Aorta (tissue), 5 donors: Measurements from ENCODE around the gene POLE. TPM values are rescaled to one million over a fixed set of nuclear protein-coding genes. Genes with fewer than 3 reads are reported as not detected.

Experiments
- ATAC-seq: fragments of 200-7000 bp; cut with Tn5 transposase; one replicate; pipeline ENCODE4 v1.9.1; 2022; ENCODE audit warnings: moderate library complexity; ENCODE audit not compliant: low FRiP score
- DNase-seq, 2 donors: peaks; one replicate each; pipeline ENCODE4 v3.0.0-alpha.2; 2020
- H3K27ac ChIP-seq, 2 donors: one replicate each; pipeline ENCODE4 v1.5.1; 2013; ENCODE audit warnings: low read length in 2 of 2, mild to moderate bottlenecking in 2 of 2, moderate library complexity in 2 of 2, control low read depth in 1 of 2, inconsistent platforms in 1 of 2, low read depth in 1 of 2
- H3K27me3 ChIP-seq, 2 donors: one replicate each; pipeline ENCODE4 v1.6.1; 2013; ENCODE audit warnings: control low read depth in 1 of 2, low read length in 1 of 2, mild to moderate bottlenecking in 1 of 2, moderate library complexity in 1 of 2; ENCODE audit not compliant: insufficient read depth in 2 of 2, control insufficient read depth in 1 of 2
- H3K36me3 ChIP-seq, 2 donors: one replicate each; pipeline ENCODE4 v1.6.1; 2013; ENCODE audit warnings: control low read depth in 1 of 2, low read length in 1 of 2, mild to moderate bottlenecking in 1 of 2; ENCODE audit not compliant: insufficient read depth in 2 of 2, control insufficient read depth in 1 of 2
- H3K4me1 ChIP-seq, 2 donors: one replicate each; pipeline ENCODE4 v1.6.1; 2013; ENCODE audit warnings: low read length in 2 of 2, control low read depth in 1 of 2, mild to moderate bottlenecking in 1 of 2, moderate library complexity in 1 of 2; ENCODE audit not compliant: insufficient read depth in 2 of 2, control insufficient read depth in 1 of 2
- H3K4me3 ChIP-seq, 2 donors: one replicate each; pipeline ENCODE4 v1.5.1; 2013; ENCODE audit warnings: low read length in 2 of 2, control low read depth in 1 of 2, mild to moderate bottlenecking in 1 of 2
- H3K9me3 ChIP-seq: one replicate; pipeline ENCODE4 v1.6.1; 2013; ENCODE audit warnings: mild to moderate bottlenecking, low read length; ENCODE audit not compliant: control insufficient read depth
- WGBS, 2 donors: extraction: QIAGEN DNeasy Blood & Tissue Kit; methylation state at CpG; one replicate each; pipeline ENCODE4 v1.1.7; 2013; 5-methylcytosine and 5-hydroxymethylcytosine counted together
- intact Hi-C, 2 donors: fragments of 100-400 bp; cut with DNase I; formaldehyde crosslinking; loops; one replicate each; pipeline versions ENCODE4 v1.14.2 to v1.15.0; 2022
- polyA plus RNA-seq, 2 donors: library from polyadenylated mRNA; stranded (reverse); fragments of 200-250 nt; gene quantifications; one replicate each; pipeline ENCODE4 v1.2.3, GENCODE V29; 2013
- total RNA-seq, 2 donors: library from RNA; stranded (reverse); fragmentation: NEBNext Ultra II Directional; extraction: Animal tissue kit (Norgen Biotek cat#: 25700); gene quantifications; one replicate each; pipeline ENCODE4 v1.2.1, GENCODE V29; 2021
- donor health status: healthy with polysubstance abuse.
- donor health status: Bipolar disorder and iron deficiency.
- donor health status: DM: no; HTN: no; CAD: no.
- donor health status: DM: no; HTN: no; CAD: no.
- donor health status: DM: yes; HTN: yes; CAD: no.

Gene POLE
- total and polyA plus RNA-seq, 4 donors = 7.5 to 46.8 (median 37.2) TPM

DNA sequence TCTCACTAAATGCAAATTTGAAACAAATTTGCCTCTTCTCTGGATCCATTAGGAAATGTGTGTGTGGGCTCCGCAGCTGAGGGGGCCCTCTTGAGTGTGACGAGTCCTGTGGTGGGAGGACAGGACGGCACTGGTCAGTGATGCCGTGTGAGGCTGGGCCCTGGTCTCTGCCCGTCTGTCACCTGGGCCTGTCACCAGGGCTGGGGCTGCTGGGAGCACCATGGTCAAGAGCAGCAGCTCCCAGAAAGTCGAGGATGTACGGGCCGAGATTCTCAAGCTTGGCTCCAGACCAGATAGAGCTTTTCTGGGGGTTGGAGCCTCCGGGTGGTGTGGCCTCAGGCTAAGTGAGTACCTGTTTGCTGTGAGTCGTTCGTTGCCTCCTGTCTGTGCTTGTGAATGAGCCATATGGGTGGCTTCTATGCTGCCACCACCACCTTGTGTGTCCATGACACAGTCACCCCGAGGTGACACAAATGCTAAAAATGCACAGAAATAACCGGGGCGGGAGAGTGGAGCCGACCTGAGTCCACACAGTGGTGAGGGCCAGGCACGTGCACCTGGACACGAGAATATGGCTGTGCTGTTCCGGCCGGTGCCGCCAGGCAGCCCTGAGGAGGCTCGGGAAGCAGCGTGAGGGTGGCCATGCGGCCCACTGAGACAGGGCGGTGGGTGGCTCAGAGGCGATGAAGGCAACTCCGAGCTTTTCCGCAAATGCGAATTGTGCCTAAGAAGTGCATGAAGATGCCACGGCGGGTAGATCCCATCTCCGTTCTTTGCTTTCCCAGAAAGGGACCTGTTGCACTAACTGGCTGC, 32.2 kb upstream of the POLE start:
- H3K27me3 ChIP-seq = no peaks in the 10 kb centered on the region
- ATAC-seq (no peak), DNase-seq (no peak)
- H3K9me3 ChIP-seq = no peaks in the 10 kb centered on the region
- WGBS, 2 donors = 88 to 93% methylated on average over 31 of the region's 31 CpGs
- H3K27ac ChIP-seq = no peak overlapping the region
- no peak overlapping the region for H3K4me3 ChIP-seq
- H3K4me1 ChIP-seq = no peaks in the 10 kb centered on the region
- intact Hi-C loops = no loop called here
- peaks cover 0 to 7% of the 10 kb centered on the region in 2 donors for H3K36me3 ChIP-seq

DNA sequence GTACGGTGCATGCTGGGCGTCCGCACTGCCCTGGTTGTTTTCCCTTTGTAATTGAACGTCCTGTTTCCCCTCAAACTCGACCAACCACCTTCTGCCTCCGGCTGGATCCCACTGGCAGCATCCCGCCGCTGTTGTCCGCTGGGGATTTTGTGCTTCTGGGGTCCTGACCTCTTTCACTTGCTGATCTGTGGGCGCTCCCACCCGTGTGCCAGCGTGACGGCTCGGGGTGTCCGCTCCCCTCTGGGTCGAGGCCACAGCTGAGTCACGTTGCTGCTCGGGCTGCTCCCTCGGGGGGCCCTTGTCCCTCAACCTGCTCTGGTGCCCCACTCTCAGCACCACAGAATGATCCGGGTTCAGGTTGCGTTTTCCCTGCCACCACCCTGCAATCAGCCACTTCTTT, 31.5 kb upstream of the POLE start:
- H3K4me3 ChIP-seq = no peak overlapping the region
- no peaks in the 10 kb centered on the region for H3K27me3 ChIP-seq
- DNase-seq (no peak), ATAC-seq (no peak)
- 88 to 91% methylated on average over 20 to 21 of the region's 21 CpGs for WGBS, 2 donors
- no peaks in the 10 kb centered on the region for H3K4me1 ChIP-seq
- H3K27ac ChIP-seq = no peak overlapping the region
- intact Hi-C loops = no loop called here
- no peaks in the 10 kb centered on the region for H3K9me3 ChIP-seq
- H3K36me3 ChIP-seq = peaks cover 0 to 7% of the 10 kb centered on the region in 2 donors

DNA sequence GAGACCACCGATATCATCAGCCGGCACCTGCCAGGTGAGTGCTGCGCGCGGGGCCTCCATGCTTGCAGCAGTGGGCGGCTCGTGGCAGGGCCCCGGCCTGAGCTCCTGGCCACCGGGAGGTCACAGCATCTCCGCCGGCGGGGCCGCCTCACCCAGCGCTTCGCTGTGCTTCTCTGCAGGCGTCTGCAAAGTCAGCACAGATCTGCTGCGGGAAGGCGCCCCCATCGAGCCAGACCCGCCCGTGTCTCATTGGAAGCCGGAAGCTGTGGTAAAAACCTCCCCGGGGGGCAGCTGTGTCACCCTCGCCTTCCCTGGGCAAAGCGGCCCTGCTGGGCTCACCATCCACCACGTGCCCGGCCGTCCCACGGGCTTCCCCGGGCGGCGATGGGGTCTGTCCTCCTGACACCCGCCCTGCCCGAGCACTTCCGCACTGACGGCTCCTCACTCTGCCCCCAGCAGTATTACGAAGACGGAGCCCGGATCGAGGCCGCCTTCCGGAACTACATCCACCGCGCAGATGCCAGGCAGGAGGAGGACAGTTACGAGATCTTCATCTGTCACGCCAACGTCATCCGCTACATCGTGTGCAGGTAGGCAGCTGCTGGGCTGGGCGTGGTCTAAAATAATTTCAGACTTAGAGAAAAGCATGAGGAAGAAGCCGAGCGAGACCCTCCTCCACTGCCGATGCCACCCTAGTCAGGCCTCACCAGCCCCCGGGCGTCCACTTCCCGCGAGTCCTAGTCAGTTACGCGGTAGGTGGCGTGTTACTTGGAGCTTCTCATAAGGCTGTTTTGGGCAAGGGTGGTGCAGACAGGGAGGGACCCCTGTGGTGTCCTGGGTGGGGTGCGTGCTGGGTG, 30.6 kb upstream of the POLE start:
- Histone ChIP-seq H3K4me1 (no peaks in the 10 kb centered on the region), H3K4me3 (no peak overlapping the region), H3K9me3 (no peaks in the 10 kb centered on the region), H3K27ac (no peak overlapping the region), H3K36me3 (peaks cover 0 to 2% of the 10 kb centered on the region in 2 donors), H3K27me3 (no peaks in the 10 kb centered on the region)
- WGBS, 2 donors = 94 to 95% methylated on average over 61 of the region's 61 CpGs
- intact Hi-C loops = no loop called here
- no peak for DNase-seq
- peak; percentile 30 for ATAC-seq

DNA sequence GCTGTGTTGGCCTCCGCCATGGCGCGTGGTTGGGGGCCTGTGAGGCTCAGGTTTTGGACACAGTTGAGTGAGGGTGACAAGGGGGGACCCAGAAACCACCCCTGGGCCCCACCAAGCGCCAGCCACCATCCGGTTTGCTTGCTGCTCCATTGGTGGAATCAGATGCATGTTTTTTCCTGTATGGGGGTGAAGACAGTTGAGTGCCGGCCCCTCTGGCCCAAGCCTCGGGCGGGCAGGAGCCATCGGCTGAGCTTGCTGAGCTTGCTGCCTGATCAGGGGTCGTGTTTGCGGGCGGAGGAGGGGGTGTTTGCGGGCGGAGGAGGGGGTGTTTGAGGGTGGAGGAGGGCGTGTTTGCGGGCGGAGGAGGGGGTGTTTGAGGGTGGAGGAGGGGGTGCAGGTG, 29.9 kb upstream of the POLE start:
- peaks cover 0 to 2% of the 10 kb centered on the region in 2 donors for H3K36me3 ChIP-seq
- H3K27me3 ChIP-seq = no peaks in the 10 kb centered on the region
- peak in 1 of 2 donors; percentile 57 for DNase-seq
- H3K9me3 ChIP-seq = no peaks in the 10 kb centered on the region
- H3K4me3 ChIP-seq = no peak overlapping the region
- H3K27ac ChIP-seq = no peak overlapping the region
- WGBS, 2 donors = 83 to 89% methylated on average over 17 of the region's 17 CpGs
- H3K4me1 ChIP-seq = no peaks in the 10 kb centered on the region
- ATAC-seq = peak; percentile 5
- intact Hi-C loops = no loop called here

DNA sequence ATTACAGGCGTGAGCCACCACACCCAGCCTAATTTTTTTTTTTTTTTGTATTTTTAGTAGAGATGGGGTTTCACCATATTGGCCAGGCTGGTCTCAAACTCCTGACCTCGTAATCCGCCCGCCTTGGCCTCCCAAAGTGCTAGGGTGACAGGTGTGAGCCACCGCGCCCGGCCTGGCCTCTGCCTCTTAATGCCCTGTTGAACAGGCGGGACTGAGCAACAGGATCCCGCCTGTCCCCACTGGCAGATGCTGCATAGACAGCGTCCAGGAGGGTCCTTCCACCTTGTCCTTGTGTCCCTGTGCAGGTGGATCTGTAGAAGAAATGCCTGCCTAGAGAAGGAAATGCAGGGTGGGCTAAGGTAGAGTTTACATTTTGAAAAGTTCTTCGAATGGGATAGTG, 29.2 kb upstream of the POLE start:
- DNase-seq = peak in 1 of 2 donors; percentile 68
- ATAC-seq = no peak
- Histone ChIP-seq H3K9me3 (no peaks in the 10 kb centered on the region), H3K27me3 (no peaks in the 10 kb centered on the region), H3K4me1 (no peaks in the 10 kb centered on the region), H3K36me3 (peaks cover 0 to 2% of the 10 kb centered on the region in 2 donors), H3K27ac (no peak overlapping the region), H3K4me3 (no peak overlapping the region)
- intact Hi-C loops = no loop called here
- 80 to 90% methylated on average over 8 to 11 of the region's 11 CpGs for WGBS, 2 donors

DNA sequence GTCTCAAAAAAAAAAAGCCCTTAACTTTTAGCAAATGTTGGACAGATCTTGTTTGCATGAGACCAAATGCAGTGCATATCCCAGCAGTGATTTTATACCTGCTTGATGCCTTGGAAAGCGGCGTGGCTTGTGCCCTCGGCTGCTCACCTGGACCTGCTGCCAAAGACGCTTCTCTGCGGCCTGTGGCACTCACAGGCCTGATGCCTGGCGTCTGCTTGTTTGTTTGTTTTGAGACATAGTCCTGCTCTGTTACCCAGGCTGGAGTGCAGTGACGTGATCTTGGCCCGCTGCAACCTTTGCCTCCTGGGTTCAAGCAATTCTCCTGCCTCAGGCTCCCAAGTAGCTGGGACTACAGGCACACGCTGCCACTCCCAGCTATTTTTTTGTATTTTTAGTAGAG, 28.7 kb upstream of the POLE start:
- no peak overlapping the region for H3K4me3 ChIP-seq
- peaks cover 0 to 2% of the 10 kb centered on the region in 2 donors for H3K36me3 ChIP-seq
- H3K27ac ChIP-seq = no peak overlapping the region
- H3K9me3 ChIP-seq = no peaks in the 10 kb centered on the region
- DNase-seq (peak in 1 of 2 donors; percentile 41), ATAC-seq (no peak)
- WGBS, 2 donors = 78 to 88% methylated on average over 9 of the region's 9 CpGs
- no peaks in the 10 kb centered on the region for H3K27me3 ChIP-seq
- intact Hi-C loops = no loop called here
- H3K4me1 ChIP-seq = no peaks in the 10 kb centered on the region

DNA sequence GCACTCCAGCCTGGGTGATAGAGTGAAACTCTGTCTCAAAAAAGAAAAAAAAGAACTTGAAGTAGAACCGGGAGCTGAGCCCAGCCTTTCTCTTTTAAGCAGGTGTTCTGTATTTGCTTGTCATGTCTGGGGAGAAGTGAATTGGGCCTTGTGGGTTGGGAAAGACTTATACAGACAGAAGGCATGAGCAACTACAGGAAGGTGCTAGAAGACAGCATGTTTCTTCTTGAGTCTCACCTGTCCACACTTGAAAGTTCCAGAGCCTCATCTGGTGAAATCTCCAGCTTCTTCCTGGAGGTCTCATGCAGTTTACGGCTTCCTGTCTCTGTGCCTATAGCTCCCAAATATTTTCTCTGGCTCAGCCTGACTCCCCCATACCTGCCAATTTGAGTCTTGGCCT, 26.0 kb upstream of the POLE start:
- Histone ChIP-seq H3K4me1 (no peaks in the 10 kb centered on the region), H3K9me3 (no peaks in the 10 kb centered on the region)

DNA sequence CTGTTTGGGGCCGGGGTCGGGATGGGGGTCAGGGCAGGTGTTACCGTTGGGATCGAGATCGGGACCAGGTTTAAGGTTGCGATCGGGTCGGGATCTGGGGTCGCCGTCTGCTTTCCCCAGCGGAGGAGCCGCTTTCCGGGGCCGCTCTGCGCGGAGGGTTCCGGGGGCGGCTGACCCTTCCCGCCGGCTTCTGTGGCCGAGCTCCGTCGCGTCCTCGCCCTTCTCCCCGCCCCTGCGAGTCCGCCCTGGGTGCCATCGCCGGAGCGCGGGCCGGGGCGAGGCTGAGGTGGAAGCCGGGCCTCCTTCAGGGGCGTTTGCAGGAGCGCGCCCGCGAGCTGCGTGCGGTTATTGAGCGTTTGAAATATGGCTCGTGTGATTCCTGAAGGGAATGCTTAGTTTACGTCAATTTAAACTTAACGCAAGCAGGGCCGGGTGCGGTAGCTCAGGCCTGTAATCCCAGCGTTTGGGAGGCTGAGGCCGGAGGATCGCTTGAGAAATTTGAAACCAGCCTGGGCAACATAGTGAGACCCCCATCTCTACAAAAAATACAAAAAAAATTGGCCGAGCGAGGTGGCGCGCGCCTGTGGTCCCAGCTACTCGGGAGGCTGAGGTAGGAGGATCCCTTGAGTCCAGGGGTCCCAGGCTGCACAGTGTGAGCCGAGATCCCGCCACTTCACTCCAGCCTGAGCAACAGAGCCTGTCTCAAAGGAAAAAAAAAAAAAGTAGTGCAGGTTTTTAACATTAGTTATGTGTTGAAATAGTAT, 24.1 kb upstream of the POLE start:
- no peaks in the 10 kb centered on the region for H3K4me1 ChIP-seq
- peaks cover 0 to 2% of the 10 kb centered on the region in 2 donors for H3K36me3 ChIP-seq
- no peaks in the 10 kb centered on the region for H3K27me3 ChIP-seq
- no peak overlapping the region for H3K27ac ChIP-seq
- no peaks in the 10 kb centered on the region for H3K9me3 ChIP-seq
- 8 to 9% methylated on average over 58 to 59 of the region's 59 CpGs for WGBS, 2 donors
- DNase-seq (peak in 1 of 2 donors; percentile 79), ATAC-seq (no peak)
- intact Hi-C loops = loop anchor here in 1 of 2 donors (2.0 kb wide), 2 partner anchors 24 to 50 kb away; partner anchors contain the start of genes ANKLE2, POLE and PXMP2
- peak overlapping the region; percentile 88 to 92 for H3K4me3 ChIP-seq

More for the DNA sequence above, 26.0 kb upstream of the POLE start:
- H3K36me3 ChIP-seq = peaks cover 0 to 2% of the 10 kb centered on the region in 2 donors
- H3K4me3 ChIP-seq = no peak overlapping the region
- 87 to 94% methylated on average over 2 of the region's 2 CpGs for WGBS, 2 donors
- intact Hi-C loops = no loop called here
- DNase-seq (no peak), ATAC-seq (no peak)
- no peaks in the 10 kb centered on the region for H3K27me3 ChIP-seq
- no peak overlapping the region for H3K27ac ChIP-seq
